Astrocyte (in vitro differentiated cells and primary cell): ENCODE results near the gene TDRKH. TPM values are rescaled to one million over a fixed set of nuclear protein-coding genes. Genes with fewer than 3 reads are reported as not detected.

Experiments
- DNase-seq: peaks from one replicate; pipeline ENCODE4 v3.0.0-alpha.2; 2010; ENCODE audit warnings: low read depth
- FAIRE-seq: peaks from 2 replicates; lab custom pipeline; 2011; peaks lifted over from hg19 to GRCh38; lab: Jason Lieb, UNC
- H2AFZ ChIP-seq: 2 replicates; pipeline ENCODE4 v1.6.0; 2012; ENCODE audit warnings: low read depth, low read length, inconsistent platforms
- H3K27ac ChIP-seq: 2 replicates; pipeline ENCODE4 v1.5.1; 2011; ENCODE audit warnings: low read depth, low read length, inconsistent platforms
- H3K27me3 ChIP-seq: 2 replicates; pipeline ENCODE4 v1.6.0; 2011; ENCODE audit warnings: low read length, inconsistent platforms; ENCODE audit not compliant: insufficient read depth
- H3K36me3 ChIP-seq: 2 replicates; pipeline ENCODE4 v1.5.1; 2011; ENCODE audit warnings: low read length, inconsistent platforms; ENCODE audit not compliant: insufficient read depth
- H3K4me1 ChIP-seq: 2 replicates; pipeline ENCODE4 v1.5.1; 2011; ENCODE audit warnings: low read length, inconsistent platforms; ENCODE audit not compliant: insufficient read depth
- H3K4me2 ChIP-seq: 2 replicates; pipeline ENCODE4 v1.6.0; 2012; ENCODE audit warnings: low read length, inconsistent platforms
- H3K4me3 ChIP-seq: 2 replicates; pipeline ENCODE4 v1.5.1; 2011; ENCODE audit warnings: low read depth, mild to moderate bottlenecking, low read length, inconsistent platforms; ENCODE audit not compliant: insufficient read depth
- H3K79me2 ChIP-seq: 2 replicates; pipeline ENCODE4 v1.6.0; 2012; ENCODE audit warnings: mild to moderate bottlenecking, low read length, inconsistent platforms; ENCODE audit not compliant: insufficient read depth
- H3K9ac ChIP-seq: 2 replicates; pipeline ENCODE4 v1.6.0; 2012; ENCODE audit warnings: mild to moderate bottlenecking, low read length, inconsistent platforms
- H3K9me3 ChIP-seq: 2 replicates; pipeline ENCODE4 v1.5.1; 2012; ENCODE audit warnings: low read depth, mild to moderate bottlenecking, low read length, inconsistent platforms; ENCODE audit not compliant: insufficient read depth
- H4K20me1 ChIP-seq: 2 replicates; pipeline ENCODE4 v1.6.0; 2012; ENCODE audit warnings: low read length, inconsistent platforms; ENCODE audit not compliant: insufficient read depth
- H3K27ac Mint-ChIP-seq: one replicate; pipeline ENCODE4 v1.8.0; 2021; ENCODE audit warnings: mild to moderate bottlenecking, mixed read lengths; ENCODE audit not compliant: unreplicated experiment
- H3K27me3 Mint-ChIP-seq: one replicate; pipeline ENCODE4 v1.8.0; 2021; ENCODE audit warnings: low read depth, mixed read lengths; ENCODE audit not compliant: unreplicated experiment
- H3K36me3 Mint-ChIP-seq: one replicate; pipeline ENCODE4 v1.8.0; 2021; ENCODE audit warnings: low read depth, mixed read lengths; ENCODE audit not compliant: unreplicated experiment
- H3K4me1 Mint-ChIP-seq: one replicate; pipeline ENCODE4 v1.8.0; 2021; ENCODE audit warnings: low read depth, mixed read lengths; ENCODE audit not compliant: unreplicated experiment
- H3K4me3 Mint-ChIP-seq: one replicate; pipeline ENCODE4 v1.8.0; 2021; ENCODE audit warnings: mild to moderate bottlenecking, moderate library complexity, mixed read lengths; ENCODE audit not compliant: unreplicated experiment
- H3K9me3 Mint-ChIP-seq: one replicate; pipeline ENCODE4 v1.8.0; 2021; ENCODE audit warnings: mild to moderate bottlenecking, mixed read lengths; ENCODE audit not compliant: unreplicated experiment
- CTCF ChIP-seq: IDR thresholded peaks from 2 replicates; pipeline ENCODE4 v1.5.1; 2011; ENCODE audit warnings: low read depth, mild to moderate bottlenecking, inconsistent platforms, low read length, moderate library complexity; ENCODE audit not compliant: insufficient read depth
- EZH2 ChIP-seq: IDR thresholded peaks from 2 replicates; pipeline ENCODE4 v1.6.1; 2012; ENCODE audit warnings: mild to moderate bottlenecking, low read length, inconsistent platforms; ENCODE audit not compliant: insufficient read depth
- total RNA-seq: library from RNA; stranded (reverse); gene quantifications from 2 replicates; pipeline ENCODE4 v1.2.1, GENCODE V29; 2021

The TDRKH gene
- total RNA-seq, 1 donor from 2014 or later, result 7.5 TPM

GRCh38 chr1:151729966-151730291 lies 60.4 kb downstream of the TDRKH start:
- no peaks in the 10 kb centered on the region for H3K9me3 ChIP-seq
- no peak overlapping the region for H3K4me3 Mint-ChIP-seq
- H3K27ac ChIP-seq, result no peak overlapping the region
- no peak overlapping the region for H3K27ac Mint-ChIP-seq
- peaks cover 2% of the 10 kb centered on the region for H3K4me1 Mint-ChIP-seq
- no peak overlapping the region for H3K4me2 ChIP-seq
- no peak overlapping the region for H3K4me3 ChIP-seq
- H3K36me3 ChIP-seq, result no peaks in the 10 kb centered on the region
- H3K79me2 ChIP-seq, result no peaks in the 10 kb centered on the region
- H3K27me3 Mint-ChIP-seq, result peaks cover 49% of the 10 kb centered on the region
- H2AFZ ChIP-seq, result no peak overlapping the region
- DNase-seq (no peak), FAIRE-seq (no peak)
- H3K9me3 Mint-ChIP-seq, result no peaks in the 10 kb centered on the region
- TF ChIP-seq CTCF, result no peak
- no peak for TF ChIP-seq EZH2
- H3K4me1 ChIP-seq, result no peaks in the 10 kb centered on the region
- peaks cover 30% of the 10 kb centered on the region for H3K27me3 ChIP-seq
- no peaks in the 10 kb centered on the region for H4K20me1 ChIP-seq
- H3K36me3 Mint-ChIP-seq, result no peaks in the 10 kb centered on the region
- H3K9ac ChIP-seq, result no peak overlapping the region

GRCh38 chr1:151729157-151729965 lies 60.9 kb downstream of the TDRKH start:
- H3K79me2 ChIP-seq, result no peaks in the 10 kb centered on the region
- H3K4me1 ChIP-seq, result no peaks in the 10 kb centered on the region
- Mint-ChIP-seq H3K27me3 (peaks cover 49% of the 10 kb centered on the region), H3K36me3 (no peaks in the 10 kb centered on the region), H3K4me1 (peaks cover 1% of the 10 kb centered on the region), H3K9me3 (no peaks in the 10 kb centered on the region), H3K27ac (no peak overlapping the region), H3K4me3 (no peak overlapping the region)
- no peak overlapping the region for H3K4me2 ChIP-seq
- H3K36me3 ChIP-seq, result no peaks in the 10 kb centered on the region
- H3K9ac ChIP-seq, result no peak overlapping the region
- no peak overlapping the region for H3K27ac ChIP-seq
- no peaks in the 10 kb centered on the region for H3K9me3 ChIP-seq
- no peaks in the 10 kb centered on the region for H4K20me1 ChIP-seq
- TF ChIP-seq CTCF (no peak), EZH2 (no peak)
- peaks cover 33% of the 10 kb centered on the region for H3K27me3 ChIP-seq
- H3K4me3 ChIP-seq, result no peak overlapping the region
- FAIRE-seq (no peak), DNase-seq (no peak)
- no peak overlapping the region for H2AFZ ChIP-seq
